Left ventricle myocardium superior (tissue), 1 donor: Measurements from ENCODE around the gene GRID2. TPM values are rescaled to one million over a fixed set of nuclear protein-coding genes. Genes with fewer than 3 reads are reported as not detected.

Source experiments
- ATAC-seq: fragments of 200-7000 bp; cut with Tn5 transposase; one replicate; pipeline ENCODE4 v1.9.1; 2020; ENCODE audit warnings: mild to moderate bottlenecking, moderate library complexity
- DNase-seq: peaks from one replicate; pipeline ENCODE4 v3.0.0-alpha.2; 2020
- intact Hi-C: fragments of 100-400 bp; cut with micrococcal nuclease; formaldehyde crosslinking; loops from one replicate; pipeline ENCODE4 v1.11.0; 2022
- total RNA-seq: library from RNA; stranded (reverse); fragmentation: NEBNext Ultra II Directional; extraction: Animal tissue kit (Norgen Biotek cat#: 25700); gene quantifications from one replicate; pipeline ENCODE4 v1.2.1, GENCODE V29; 2021
- donor health status: DM: no; HTN: yes; CAD: no; lungs with severe emphysema.

Gene GRID2
- total RNA-seq, 1 donor from 2014 or later, result 0.40 TPM

DNA sequence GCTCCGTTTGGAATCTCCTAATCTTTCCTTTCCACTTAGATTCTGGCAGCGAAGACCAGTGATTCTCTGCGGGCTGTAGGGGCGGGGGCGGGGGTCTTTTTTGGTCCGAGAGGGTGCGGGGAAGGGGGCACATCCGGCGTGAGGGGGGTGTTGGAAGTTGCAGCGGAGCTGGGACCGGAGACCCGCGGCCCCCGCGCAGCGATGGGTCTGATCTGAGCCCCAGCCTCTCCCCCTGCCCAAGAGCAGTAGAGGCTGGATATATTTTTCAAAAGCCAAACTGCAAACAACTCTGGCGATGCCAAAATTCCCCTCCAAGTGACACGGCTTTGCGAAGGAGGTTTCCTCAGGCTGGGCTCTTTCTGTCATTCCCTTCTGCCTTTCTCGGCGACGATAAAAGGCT, 355 bp downstream of the GRID2 start:
- no peak for DNase-seq
- ATAC-seq, result peak; percentile 18
- intact Hi-C loops, result no loop called here

DNA sequence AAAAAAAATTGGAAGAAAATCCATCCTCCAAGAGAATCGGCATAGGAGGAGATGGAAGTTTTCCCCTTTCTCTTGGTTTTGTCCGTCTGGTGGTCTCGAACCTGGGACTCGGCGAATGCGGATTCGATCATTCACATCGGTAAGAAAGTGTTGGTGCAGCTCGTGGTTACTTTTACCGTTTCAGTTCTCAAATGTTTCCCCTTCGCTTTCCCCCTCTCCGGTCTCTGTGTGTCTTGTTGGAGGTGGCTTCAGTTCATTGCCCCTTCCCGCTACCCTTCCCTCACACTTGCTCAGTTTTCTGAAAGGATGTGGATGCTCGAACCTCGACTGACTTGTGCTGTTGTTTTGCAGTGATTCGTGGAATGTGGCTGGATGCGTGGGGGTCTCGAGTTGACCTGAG, 840 bp downstream of the GRID2 start:
- intact Hi-C loops, result no loop called here
- DNase-seq, result no peak
- no peak for ATAC-seq

GRCh38 chr4:92305148-92305877, 1.5 kb downstream of the GRID2 start:
- DNase-seq (peak; percentile 66), ATAC-seq (peak; percentile 90)
- intact Hi-C loops, result no loop called here

DNA sequence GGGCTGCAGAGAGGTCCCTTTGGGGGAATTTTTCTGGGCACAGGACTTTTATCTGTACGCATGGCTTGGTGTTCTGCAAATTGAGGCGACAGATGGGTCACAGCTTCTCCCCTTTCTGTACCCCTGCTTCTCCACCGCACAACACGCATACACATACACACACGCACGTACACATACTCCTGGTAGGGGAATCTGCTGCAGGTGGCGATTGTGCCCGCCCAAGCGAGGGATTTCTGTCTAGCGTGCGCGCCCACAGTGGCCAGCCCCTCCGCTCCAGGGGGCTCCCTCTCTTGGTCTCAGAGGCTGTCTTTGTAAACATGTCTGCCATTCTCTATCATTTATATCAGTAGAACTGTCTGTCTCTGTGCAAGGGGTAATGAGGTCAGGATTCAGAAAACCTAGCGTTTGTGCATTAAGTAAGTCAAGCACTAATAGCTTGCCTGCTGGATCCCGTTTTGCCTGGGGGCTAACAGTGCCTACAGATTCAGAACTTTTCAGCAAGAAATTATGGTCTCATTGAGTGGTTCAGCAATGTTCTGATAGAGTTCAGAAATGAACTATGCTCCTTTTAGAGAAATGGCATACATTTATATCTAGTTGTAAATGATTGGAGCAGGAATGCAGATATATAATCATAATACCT, 2.2 kb downstream of the GRID2 start:
- no peak for DNase-seq
- intact Hi-C loops, result no loop called here
- ATAC-seq, result peak; percentile 46

GRCh38 chr4:92307181-92307580, 3.4 kb downstream of the GRID2 start:
- no peak for ATAC-seq
- intact Hi-C loops, result no loop called here
- DNase-seq, result no peak

GRCh38 chr4:92307866-92308265, 4.1 kb downstream of the GRID2 start:
- intact Hi-C loops, result no loop called here
- no peak for DNase-seq
- no peak for ATAC-seq

DNA sequence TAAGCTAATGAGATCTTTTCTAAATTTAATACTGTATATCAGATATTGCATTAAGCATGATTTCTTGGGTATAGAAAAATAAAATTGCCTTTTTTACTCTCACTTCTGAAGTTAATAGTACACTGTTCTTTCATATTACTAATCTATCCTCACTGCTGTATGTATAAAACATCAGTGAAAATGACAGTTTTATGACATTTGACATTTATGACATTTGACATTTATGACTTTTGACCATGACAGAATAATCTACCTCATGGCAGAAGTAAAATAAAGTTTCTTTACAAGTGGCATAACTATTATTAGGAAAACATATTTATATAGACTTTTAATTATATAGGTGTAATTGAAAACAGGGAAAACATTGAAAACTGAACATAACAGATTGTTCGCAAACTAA, 13.3 kb downstream of the GRID2 start:
- intact Hi-C loops, result no loop called here
- no peak for DNase-seq

DNA sequence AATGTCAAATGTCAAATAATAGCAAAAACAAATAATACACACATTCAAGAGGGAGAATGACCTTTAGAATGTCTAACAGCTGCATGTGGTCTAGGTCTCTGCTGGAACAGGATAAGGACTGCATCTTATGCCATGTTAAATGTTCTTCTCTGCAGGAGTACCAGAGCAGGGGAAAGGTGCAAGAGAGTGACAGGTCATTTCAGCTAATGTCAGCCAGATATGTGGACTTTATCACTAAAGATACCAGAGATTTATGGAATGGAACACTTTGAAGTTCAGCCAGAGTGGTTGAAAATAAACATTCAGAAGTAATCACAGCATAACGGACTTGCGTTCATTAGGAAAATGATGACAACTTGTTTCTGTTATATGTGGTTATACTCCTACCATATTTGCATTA, 24.3 kb downstream of the GRID2 start:
- ATAC-seq, result peak; percentile 65
- intact Hi-C loops, result no loop called here
- no peak for DNase-seq

More for the DNA sequence above, 13.3 kb downstream of the GRID2 start:
- no peak for ATAC-seq

DNA sequence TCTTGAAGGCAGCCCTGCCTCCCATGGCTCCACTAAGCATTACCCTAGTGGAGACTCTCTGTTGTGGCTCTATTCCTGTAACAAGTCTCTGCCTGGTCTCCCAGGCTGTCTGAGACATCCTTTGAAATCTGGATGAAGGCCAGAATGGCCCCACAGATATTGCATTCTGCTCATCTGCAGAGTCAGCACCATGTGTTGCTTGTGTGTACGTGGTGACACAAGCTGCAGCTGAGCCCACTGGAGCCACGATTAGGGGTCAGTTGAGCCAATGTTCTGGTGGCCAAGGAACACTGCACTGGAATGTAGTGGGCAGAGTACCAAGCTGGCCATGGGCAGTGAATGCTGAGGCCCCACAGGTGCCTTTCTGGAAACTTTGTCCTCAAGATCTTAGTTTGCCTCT, 29.2 kb downstream of the GRID2 start:
- intact Hi-C loops, result no loop called here
- DNase-seq (no peak), ATAC-seq (peak; percentile 43)

- peak; percentile 97 for ATAC-seq
- intact Hi-C loops, result no loop called here
- no peak for DNase-seq
Measured at GRCh38 chr4:92334716-92335350, 31.1 kb downstream of the GRID2 start.

GRCh38 chr4:92339676-92340075, 35.9 kb downstream of the GRID2 start:
- intact Hi-C loops, result no loop called here
- ATAC-seq (no peak), DNase-seq (no peak)

DNA sequence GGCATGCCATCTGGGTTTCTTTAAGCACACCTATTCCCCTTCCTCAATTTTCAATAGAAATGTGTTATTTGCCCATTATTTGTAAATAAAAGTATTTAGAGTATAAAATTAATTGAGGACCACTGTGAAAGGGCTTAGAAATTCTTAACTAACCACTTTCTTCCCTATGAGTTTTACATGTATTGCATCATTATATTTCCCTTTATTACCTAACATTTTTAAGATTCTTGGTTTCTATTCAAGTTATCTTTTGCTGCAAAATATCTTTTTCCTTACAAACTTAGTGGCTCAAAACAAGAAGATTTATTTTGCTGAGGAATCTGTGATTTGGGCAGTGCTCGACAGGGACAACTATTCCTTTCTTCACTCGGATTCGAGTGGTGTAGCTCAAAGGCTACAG, 40.5 kb downstream of the GRID2 start:
- ATAC-seq (no peak), DNase-seq (no peak)
- intact Hi-C loops, result no loop called here

- ATAC-seq, result no peak
- no peak for DNase-seq
- intact Hi-C loops, result no loop called here
Measured at GRCh38 chr4:92346289-92346688, 42.5 kb downstream of the GRID2 start.

GRCh38 chr4:92357966-92358365, 54.2 kb downstream of the GRID2 start:
- DNase-seq, result no peak
- intact Hi-C loops, result no loop called here
- ATAC-seq, result no peak

- intact Hi-C loops, result no loop called here
- DNase-seq (no peak), ATAC-seq (no peak)
Measured at GRCh38 chr4:92359491-92359890, 55.7 kb downstream of the GRID2 start.

DNA sequence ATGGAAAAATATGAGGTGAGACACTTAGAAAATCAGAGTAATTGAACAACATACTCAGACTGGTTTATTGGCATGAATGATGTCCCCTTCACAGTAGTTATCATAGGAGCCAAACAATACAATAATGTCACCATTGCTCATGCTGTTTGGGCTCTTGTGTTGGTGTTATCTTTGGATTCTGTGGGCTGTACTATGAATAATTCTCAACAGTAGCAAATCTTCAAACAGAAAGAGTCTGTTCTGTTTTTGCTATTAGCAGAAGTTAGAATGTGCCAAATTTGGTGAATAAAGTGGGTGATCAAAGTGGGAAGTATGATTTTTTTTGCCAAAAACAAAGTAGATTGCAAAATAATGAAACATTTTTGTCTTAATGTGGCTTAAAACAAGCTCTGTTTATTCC, 58.3 kb downstream of the GRID2 start:
- no peak for ATAC-seq

GRCh38 chr4:92368653-92369052, 64.9 kb downstream of the GRID2 start:
- intact Hi-C loops, result no loop called here
- DNase-seq (no peak), ATAC-seq (no peak)

More for the DNA sequence above, 58.3 kb downstream of the GRID2 start:
- DNase-seq, result no peak
- intact Hi-C loops, result no loop called here

GRCh38 chr4:92381616-92382015, 77.8 kb downstream of the GRID2 start:
- ATAC-seq, result no peak
- intact Hi-C loops, result no loop called here
- DNase-seq, result no peak

DNA sequence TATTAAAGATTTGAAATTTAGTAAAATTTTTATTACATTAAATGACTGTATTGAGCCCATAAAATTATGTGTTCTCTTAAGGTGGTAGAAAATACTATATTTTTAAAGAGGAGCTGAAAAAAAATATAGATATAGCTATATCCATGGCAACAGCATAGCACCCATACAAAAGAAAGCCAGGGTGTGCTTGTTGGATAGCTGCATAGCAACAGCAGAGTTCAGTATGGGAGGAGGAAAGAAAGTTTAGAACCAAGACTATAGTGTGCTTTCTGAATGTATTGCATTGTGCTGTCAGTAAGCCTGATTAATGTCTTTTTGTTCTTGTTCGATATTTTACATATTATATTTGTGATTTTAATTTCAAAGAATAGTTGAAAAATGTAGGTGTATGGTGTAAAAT, 78.4 kb downstream of the GRID2 start:
- intact Hi-C loops, result no loop called here
- no peak for ATAC-seq
- DNase-seq, result no peak

DNA sequence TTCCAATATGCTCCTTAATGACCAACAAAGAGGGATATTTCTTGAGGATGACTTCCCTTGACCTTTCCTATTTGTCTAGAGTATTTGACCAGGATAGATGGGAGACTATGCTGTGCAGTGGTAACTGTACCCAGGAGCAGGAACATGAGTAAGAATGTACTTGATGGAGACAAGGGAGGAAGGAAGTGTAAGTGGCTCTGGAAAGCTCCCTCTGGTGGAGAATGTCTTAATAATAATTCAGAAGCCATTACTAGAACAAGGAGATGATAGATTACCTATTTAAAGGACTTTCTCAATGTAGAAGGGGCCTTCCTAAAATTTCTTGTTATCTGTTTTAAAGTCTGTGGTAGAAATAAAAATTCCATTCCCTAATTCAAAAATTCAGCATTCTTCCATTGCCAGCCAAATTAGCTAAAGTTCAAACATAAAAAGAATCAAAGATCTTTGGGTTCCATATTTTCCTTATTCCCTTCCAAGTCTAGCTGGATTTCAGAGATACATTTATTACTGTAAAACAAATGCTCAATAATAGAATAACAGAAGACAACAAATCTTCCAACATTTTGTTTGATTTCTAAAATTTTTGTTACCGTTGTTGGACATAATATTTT, 83.8 kb downstream of the GRID2 start:
- DNase-seq (no peak), ATAC-seq (peak; percentile 42)
- intact Hi-C loops, result no loop called here
